Keratinocyte (primary cell): ENCODE measurements around the gene AKIRIN1.

Experiments used
- EZH2 ChIP-seq: IDR thresholded peaks from one replicate; pipeline ENCODE4 v1.6.1; 2012; ENCODE audit warnings: inconsistent platforms, mild to moderate bottlenecking, low read length, moderate library complexity
- TF ChIP-seq, protein P1 (sequence below), 3 experiments: IDR thresholded peaks in 1 of 3; conservative IDR thresholded peaks in 1 of 3; optimal IDR thresholded peaks in 1 of 3; 2 replicates in 2 of 3; 3 replicates in 1 of 3; pipeline versions ENCODE3 to v1.5.1; 2011; ENCODE audit warnings: low read length in 3 of 3, mild to moderate bottlenecking in 3 of 3, moderate library complexity in 2 of 3, control low read depth in 1 of 3, inconsistent platforms in 1 of 3; ENCODE audit not compliant: insufficient read depth in 2 of 3; ENCODE audit errors: extremely low read depth in 1 of 3

DNA sequence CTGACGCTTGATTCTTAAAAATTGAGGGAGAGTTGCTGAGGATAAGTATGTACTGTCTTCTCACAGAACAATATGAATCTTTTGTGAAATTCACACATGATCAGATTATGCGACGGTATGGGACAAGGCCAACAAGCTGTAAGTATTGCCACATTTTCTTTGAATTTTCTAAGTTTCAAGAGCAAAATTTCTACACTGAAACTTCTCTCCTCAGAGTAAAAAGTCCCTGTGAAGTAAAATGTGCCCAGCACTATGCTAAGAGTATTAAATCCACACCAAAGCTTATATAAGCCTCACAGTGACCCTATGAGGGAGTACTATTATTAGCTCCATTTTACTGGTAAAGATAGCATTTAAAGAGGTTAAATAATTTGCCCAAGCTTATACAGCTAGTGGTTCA is 12.2 kb downstream of the AKIRIN1 start:
- TF ChIP-seq, protein P1, sequence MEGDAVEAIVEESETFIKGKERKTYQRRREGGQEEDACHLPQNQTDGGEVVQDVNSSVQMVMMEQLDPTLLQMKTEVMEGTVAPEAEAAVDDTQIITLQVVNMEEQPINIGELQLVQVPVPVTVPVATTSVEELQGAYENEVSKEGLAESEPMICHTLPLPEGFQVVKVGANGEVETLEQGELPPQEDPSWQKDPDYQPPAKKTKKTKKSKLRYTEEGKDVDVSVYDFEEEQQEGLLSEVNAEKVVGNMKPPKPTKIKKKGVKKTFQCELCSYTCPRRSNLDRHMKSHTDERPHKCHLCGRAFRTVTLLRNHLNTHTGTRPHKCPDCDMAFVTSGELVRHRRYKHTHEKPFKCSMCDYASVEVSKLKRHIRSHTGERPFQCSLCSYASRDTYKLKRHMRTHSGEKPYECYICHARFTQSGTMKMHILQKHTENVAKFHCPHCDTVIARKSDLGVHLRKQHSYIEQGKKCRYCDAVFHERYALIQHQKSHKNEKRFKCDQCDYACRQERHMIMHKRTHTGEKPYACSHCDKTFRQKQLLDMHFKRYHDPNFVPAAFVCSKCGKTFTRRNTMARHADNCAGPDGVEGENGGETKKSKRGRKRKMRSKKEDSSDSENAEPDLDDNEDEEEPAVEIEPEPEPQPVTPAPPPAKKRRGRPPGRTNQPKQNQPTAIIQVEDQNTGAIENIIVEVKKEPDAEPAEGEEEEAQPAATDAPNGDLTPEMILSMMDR (optimal IDR thresholded peaks at IDR 0.05 in 1 of 3, IDR thresholded peaks at IDR 0.05 in 1 of 3, conservative IDR thresholded peaks at IDR 0.05 in 1 of 3; ENCODE audit: extremely low read depth in 1 of 3, insufficient read depth in 2 of 3, low read length in 3 of 3), result no peak
- no peak for TF ChIP-seq EZH2
